Astrocyte of the hippocampus (primary cell): ENCODE measurements around the gene REL.
"Not testable (repeated sequence)": the region's sequence is repeated elsewhere in the genome, so short reads cannot be mapped to it uniquely, and the experiment has no call there.

ENCODE experiments used
- DNase-seq: peaks from one replicate; pipeline ENCODE4 v3.0.0; 2011; ENCODE audit warnings: low read depth, low spot score

REL gene

DNA sequence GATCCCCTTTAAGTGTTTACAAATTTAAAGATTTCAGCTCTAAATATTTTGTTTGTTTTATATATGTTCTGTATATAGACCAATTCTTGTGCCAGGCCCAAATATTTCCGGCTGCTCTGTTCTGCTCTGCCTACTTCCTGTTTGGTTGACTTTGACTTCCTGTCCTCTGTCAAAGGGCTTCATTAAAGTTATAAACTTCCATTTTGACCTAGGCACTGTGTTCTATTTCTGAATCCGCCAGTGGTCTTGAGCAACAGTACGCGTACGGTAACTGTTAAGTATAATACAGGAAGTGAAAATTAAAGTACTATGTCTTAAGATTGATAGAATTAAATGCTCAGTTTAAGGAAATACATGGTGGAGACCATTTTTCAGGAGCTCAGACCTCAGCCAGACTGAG, 13.5 kb upstream of the REL start:
- DNase-seq, result no peak

DNA sequence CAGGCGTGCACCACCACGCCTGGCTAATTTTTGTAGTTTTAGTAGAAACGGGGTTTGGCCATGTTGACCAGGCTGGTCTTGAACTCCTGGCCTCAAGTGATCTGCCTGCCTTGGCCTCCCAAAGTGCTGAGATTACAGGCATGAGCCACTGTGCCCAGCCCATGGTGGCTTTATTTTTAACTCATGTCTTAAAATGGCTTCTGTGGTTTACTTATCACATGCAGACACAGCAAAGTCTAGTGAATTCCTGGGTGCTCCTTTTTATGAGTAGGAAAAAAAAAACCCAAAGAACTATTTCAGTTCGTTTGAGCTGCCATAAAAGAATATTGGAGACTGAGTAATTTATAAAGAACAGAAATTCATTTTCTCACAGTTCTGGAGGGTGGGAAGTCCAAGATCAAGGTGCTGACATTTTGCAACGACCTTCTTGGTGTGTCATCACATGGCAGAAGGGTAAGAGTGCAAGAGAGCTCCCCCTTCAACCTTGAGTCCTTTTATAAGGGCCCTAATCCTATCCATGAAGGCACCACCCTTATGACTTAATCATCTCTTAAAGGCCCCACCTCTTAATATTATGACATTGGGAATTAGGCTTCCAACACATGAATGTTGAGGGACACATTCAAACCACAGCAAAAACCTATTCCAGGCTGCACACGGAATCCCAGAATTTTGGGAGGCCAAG, 12.6 kb upstream of the REL start:
- no peak for DNase-seq

DNA sequence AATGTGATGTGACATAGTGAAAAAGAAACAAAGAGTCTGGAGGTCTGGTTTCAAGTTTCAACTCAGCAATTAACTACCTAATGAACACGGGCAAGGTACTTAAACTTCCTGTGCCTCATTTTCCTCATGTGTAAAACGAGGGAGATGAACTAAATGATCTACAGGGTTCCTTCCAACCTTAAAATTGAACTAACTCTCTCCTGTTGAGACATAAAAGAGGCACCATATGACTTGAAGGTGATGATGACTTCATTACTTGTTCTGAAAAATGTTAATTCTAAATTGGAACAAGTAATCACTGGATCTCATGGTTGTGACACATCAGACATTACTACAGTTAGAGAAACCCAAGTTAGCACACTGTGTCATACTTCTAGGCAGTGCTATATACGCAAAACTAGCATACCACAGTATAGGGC, 8.9 kb upstream of the REL start:
- no peak for DNase-seq

DNA sequence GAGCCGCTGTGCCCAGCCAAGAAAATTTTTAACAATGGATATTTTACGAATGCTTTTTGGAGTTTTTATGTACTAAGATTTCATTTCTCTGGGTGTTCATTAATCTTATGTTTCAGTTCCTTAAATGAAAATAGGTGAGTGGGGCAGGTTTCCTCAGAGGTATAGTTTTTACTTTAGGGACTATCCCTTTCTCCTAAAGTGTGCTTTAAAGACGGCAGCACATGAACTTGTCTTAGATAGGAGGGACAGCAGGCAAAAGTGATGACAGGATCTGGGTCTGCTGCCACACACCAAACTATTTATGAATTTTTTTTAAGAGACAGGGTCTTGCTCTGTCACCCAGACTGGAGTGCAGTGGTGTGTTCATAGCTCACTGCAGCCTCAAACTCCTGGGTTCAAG, 8.0 kb upstream of the REL start:
- DNase-seq, result no peak

DNA sequence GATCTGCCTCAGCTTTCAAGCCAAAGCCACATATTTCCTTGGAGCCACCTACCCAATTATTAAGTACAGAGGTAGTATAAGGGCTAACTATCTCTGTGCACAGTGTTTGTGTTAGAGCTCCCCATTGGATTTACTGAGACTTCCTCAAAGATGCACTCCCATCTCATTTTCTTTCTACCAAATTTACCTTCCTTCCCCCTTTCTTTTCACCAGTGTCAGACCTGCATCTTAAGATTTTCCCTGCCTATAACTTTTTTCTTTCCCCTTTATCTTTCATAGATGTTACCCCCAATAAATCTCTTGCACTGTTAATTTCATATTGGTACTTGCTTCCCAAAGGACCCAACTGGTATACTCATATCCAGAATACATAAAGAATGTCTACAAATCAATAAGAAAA, 5.9 kb upstream of the REL start:
- DNase-seq, result no peak

DNA sequence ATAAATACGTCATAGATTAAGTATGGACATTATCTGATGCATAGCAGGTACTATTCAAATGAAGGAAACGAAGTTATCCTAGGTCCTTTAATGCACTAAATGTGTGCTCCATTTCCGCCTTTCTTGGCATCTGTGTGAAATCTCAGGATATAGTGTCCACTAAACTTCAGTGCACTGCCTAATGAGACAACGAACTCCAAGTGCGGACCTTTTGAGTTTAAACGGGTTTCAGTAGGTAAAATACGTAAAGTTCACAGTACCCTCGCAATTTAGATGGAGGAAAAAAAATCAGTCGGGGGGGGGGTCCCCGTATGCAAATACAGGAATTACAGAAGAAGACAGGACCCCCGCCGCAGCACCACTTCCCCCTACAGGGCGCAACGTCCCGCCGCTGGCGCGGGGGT, 729 bp upstream of the REL start:
- no peak for DNase-seq

DNA sequence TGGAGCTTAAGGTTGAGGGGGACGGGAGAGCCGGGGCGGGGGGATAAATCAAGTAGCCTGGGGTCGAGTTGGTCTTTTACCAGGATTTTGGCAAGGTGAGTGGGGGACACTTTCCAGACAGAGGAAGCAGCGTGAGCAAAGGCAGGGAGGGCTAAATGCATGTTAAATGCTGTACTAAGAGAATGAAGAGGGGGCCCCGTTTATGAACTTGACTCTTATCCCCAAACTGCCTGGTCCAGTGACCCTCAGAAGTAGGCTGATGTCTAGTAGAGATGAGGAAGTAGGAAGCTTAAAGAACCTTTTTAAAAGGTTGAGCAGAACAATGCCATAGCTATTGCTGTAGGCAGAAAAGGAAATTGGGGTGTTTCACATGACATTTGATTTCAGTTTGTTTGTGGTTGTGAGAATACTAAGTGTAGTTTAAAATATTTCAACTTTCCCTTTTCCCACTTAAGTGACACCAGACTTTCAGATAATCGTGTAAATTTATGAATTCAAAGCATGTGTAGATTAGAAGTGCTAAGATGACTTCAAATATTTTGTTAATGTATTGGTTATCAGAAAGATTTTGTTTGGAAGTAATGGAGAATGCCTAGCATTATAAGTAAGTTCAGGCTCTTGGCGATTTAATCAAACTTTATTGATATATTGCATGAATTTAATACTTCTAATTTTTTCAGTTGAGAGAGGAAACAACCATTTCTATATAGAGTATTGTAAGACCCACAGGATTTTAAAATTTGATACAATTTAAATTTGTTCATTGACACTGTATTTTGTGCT, 1.8 kb downstream of the REL start:
- DNase-seq, result peak; percentile 20

DNA sequence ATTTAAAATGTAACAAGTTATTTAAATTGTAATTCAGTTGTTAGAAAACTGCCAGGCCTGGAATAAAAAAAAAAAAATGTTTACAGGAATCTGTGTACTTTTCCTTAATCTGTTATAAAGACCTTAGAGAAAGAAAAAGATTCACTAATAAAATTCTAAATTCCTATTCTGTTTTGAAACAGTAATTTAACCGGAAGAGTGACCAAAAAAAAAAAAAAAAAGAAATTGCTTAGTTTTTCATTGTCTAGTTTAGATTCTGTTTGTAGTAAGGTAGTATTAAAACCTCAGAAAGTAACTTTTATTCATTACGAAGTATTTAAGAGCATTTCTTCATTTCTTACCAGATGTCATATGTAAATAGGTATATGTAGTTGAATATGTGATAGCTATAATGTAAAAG, 2.5 kb downstream of the REL start:
- no peak for DNase-seq

DNA sequence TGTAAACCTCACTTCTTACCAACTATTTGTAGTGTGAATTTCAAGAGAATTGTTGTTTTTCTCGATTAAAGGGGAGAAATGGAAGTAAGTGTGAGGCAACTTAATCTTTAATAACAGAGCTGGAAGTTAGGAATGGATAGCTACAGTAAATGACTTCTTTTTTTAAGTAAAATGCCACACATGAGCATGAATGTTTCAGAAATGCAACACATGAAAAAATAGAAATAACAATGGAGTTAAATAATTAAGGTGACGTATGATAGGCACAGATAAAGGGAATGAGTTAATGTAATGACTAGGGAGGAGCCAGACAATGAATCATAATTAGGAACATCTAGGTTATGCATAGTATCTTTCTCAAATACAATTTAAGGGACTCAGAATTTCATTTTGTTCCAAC, 3.4 kb downstream of the REL start:
- DNase-seq, result no peak

DNA sequence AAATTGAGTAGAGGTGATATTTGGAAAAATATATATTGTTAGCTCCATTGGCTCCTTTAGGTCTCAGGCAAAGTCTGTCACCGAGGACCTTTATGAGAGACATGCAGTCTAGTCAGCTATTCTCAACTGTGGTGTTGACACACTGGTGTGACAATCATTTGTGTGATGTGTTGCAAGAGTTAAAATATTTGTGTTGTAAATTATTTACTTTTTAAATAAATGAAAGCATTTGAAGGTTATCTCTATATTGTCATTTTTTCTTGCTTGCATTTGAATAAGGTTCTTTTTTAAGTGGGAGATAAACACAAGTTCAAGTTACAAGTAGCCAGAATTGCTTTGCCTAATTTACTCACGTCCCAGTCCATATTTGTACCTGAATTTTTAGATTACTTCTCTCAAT, 4.3 kb downstream of the REL start:
- DNase-seq, result no peak

DNA sequence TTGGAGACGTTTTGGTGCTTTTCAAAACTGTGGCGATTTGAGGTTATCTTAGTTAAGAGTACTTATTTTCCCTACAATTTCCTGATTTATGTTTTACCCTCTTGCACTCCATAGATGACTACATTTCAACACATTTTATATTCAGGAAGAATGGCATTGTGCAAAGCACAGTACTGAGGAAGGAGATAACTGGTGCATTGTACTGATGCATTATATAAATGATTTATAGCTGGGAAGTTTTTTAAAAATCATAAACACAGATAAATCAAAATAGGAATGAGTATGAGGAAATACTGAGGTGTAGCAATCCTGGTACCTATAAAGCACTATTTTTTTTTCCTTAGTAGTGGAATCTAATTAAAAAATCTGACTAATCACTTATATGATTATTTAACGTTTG, 5.6 kb downstream of the REL start:
- no peak for DNase-seq

DNA sequence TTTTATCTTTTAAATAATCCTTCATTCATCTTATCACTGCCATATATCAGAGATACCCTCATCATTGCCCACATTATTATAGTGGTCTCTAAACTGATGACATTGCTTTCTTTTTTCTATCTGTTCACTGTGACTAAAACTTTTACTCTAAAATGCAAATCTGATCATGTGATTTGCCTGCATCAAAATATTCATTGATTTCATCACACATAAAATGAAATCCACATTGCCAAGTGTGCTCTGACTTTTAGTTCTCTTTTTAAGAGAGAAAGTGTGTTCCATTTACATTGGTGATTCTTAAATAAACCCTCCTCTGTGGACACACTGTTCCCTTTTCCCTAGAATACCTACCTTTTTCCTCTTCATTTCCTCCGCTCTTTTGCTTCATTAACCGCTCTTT, 7.5 kb downstream of the REL start:
- DNase-seq, result no peak

DNA sequence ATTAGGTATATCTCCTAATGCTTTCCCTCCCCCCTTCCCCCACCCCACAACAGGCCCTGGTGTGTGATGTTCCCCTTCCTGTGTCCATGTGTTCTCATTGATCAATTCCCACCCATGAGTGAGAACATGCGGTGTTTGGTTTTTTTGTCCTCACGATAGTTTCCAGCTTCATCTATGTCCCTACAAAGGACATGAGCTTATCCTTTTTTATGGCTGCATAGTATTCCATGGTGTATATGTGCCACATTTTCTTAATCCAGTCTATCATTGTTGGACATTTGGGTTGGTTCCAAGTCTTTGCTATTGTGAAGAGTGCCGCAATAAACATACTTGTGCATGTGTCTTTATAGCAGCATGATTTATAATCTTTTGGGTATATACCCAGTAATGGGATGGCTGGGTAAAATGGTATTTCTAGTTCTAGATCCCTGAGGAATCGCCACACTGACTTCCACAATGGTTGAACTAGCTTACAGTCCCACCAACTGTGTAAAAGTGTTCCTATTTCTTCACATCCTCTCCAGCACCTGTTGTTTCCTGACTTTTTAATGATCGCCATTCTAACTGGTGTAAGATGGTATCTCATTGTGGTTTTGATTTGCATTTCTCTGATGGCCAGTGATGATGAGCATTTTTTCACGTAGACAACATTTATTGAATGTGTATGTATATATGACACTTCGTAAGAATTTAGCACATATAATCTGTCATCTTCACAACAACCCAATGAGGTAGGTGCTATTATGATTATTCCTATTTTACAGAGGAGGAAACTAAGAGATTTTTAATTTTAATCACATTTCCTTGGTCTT, 8.4 kb downstream of the REL start:
- not testable (repeated sequence) for DNase-seq

DNA sequence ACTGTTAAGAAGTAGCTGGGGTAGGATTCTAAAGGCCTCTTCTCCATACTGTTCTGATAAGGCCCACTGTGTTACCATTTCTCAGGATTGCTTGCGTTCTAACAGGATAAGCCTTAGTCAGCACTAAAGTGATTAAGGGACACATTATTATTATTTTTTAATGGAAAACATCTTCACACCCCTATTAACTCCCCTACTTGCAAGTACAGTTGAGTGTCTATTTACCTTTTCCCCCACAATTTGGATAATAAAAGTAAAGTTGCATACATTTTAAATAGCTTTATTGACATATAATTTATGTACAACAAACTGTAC, 9.0 kb downstream of the REL start:
- no peak for DNase-seq

DNA sequence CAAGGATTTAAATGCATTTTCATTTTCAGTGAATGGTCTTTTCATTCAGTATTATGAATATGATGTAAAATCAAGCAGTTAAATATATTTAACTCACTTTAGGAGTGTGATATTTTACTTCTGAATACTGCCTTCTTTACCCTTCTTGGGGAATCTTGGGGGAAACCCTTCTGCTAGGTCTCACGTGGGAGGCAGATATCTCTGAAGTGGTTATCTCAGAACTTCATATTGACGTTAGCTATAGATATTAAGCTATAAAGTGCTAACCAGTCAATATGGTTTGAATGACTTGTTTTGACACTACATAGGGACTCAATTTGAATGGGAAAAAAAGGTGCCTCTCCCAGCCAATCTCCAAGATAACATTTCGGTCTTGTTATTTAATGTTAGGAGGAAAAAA, 9.8 kb downstream of the REL start:
- no peak for DNase-seq

DNA sequence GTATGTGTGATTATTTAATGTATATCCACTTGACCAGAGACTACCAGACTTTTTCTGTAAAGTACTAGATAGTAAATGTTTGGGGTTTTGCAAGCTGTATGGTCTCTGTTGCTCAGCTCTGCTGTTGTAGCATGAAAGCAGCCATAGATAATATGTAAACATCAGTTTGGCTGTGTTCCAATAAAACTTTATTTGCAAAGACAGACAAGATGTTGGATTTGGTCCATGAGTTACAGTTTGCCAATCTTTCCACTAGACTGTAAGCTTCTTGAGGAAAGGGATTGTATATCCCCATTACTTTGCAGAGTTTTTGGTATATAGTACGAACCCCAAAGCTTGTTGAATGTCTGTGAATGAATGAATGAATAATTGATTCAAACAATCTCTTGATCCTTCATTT, 17.2 kb downstream of the REL start:
- DNase-seq, result no peak

DNA sequence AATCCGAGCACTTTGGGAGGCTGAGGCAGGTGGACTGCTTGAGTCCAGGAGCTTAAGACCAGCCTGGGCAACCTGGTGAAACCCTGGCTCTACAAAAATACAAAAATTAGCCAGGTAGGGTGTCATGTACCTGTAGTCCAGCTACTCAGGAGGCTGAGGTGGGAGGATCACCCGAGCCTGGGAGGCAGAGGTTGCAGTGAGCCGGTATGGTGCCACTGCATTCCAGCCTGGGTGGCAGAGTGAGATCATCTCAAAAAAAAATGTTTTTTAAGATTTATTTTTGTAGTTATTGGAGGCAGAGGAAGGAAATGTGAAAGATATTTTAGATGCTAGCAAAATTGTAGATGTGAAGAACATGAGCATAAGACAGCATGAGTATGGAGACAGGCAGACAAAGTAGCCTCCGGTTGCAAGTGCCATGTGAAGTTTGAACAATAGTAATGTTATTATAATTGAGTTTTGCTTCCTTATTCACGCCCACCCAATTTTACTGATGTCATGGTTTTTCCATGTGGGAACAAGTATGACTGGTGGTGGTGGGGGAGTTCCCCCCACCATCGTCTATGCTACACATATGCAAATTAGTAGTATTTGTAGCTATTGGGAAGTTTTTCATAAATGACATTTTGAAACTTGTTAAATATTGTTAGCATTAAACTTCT, 18.0 kb downstream of the REL start:
- no peak for DNase-seq

DNA sequence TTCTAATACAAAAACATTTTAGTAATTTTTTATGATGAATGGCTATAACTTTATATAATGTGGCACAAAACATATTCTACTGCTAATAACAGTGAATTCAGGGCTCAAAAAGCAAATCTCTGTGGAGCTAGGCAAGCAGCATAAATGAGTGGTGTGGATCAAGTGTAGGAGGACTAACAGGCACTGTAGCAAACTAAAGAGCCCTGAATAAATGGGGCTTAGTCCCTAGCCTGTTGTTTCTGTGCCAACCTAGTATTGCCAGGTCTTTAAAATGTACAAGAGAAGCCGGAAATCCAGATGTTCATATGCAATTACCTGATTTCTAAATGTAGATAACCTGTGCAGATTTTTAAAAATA, 18.5 kb downstream of the REL start:
- no peak for DNase-seq

DNA sequence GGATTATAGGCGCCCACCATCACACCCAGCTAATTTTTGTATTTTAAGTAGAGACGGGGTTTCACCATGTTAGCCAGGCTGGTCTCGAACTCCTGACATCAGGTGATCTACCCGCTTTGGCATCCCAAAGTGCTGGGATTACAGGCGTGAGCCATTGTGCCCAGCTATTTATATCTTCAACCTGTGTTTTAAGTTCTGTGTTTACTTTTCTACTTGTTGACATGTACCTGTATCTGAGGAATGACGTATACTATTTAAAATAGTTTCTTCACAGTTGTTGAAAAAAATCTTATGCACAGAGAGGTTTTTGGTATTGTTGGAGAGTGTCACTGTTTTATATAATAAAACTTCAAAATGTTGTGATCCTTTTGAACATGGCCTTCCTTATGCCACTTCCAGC, 19.9 kb downstream of the REL start:
- not testable (repeated sequence) for DNase-seq

DNA sequence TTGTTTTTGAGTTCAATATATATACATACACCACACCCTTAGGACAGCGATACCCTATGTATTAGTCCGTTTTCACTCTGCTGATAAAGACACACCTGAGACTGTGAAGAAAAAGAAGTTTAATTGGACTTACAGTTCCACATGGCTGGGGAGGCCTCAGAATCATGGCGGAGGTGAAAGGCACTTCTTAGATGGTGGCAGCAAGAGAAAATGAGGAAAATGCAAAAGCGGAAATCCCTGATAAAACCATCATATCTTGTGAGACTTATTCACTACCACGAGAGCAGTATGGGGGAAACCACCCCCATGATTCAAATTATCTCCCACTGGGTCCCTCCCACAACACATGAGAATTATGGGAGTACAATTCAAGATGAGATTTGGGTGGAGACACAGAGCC, 24.5 kb downstream of the REL start:
- not testable (repeated sequence) for DNase-seq

DNA sequence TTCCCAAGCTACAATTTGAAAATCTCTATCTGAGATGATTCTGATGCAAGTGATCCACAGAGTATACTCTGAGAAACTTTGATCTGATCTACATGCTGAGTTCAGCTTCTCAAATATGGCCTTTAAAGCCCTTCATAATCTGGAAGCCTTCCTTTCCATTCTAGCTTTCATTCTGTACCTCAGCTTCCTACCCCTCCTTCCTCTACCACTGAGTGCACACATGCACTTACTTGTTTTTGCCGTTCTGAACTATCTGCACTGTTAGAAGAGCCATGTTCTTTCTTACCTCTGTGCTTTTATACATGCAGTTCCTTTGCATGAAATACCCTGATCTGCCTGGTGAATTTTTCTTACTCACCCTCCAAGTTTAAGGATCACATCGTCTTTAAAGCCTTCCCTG, 25.0 kb downstream of the REL start:
- DNase-seq, result no peak

DNA sequence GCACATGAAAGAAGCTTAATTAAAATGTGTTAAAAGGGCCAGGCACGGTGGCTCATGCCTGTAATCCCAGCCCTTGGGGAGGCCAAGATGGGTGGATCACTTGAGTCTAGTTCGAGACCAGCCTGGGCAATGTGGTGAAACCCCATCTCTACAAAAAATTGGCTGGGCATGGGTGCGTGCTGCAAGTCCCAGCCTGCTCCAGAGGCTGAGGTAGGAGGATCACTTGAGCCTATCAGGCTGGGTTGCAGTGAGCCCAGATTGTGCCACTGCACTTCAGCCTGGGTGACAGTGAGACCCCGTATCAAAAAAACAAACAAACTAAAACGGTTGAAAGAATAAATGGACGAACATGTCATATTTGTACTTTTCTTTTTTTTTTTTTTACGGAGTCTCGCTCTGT, 26.0 kb downstream of the REL start:
- DNase-seq, result no peak
